K562 (cell line): ENCODE data around the gene PANX1. TPM values are rescaled to one million over a fixed set of nuclear protein-coding genes. Genes with fewer than 3 reads are reported as not detected.

Source experiments
- ATAC-seq: fragments of 200-7000 bp; cut with Tn5 transposase; 3 replicates; pipeline ENCODE4 v1.9.1; 2020; ENCODE audit warnings: moderate library complexity
- BruUV-seq: library from RNA; stranded (reverse); fragments of 400-500 nt; replicated peaks from 2 replicates; lab custom pipeline; 2021; lab: Mats Ljungman, UMichigan
- CTCF ChIA-PET: fragments of 300-600 bp; formaldehyde crosslinking; extraction: SDS; loops from one replicate; lab custom pipeline; 2021; ENCODE audit warnings: low intra/inter-chr PET ratio; lab: Yijun Ruan, JAX
- POLR2A ChIA-PET: fragments of 300-600, 350-650 bp; sonication (Branson Sonifier 250); formaldehyde crosslinking; extraction: SDS; loops from one replicate; lab custom pipeline; 2021; ENCODE audit warnings: antibody characterized with exemption, inconsistent platforms; lab: Yijun Ruan, JAX
- DNase-seq, 4 experiments: peaks; one replicate each; pipeline versions ENCODE4 v3.0.0 to v3.0.0-alpha.2; 2011 to 2018; ENCODE audit warnings: low spot score in 3 of 4, mixed read lengths in 3 of 4; ENCODE audit errors: extremely low read depth in 1 of 4
- FAIRE-seq: peaks from 2 replicates; lab custom pipeline; 2011; peaks lifted over from hg19 to GRCh38; lab: Jason Lieb, UNC
- H2AFZ ChIP-seq: 2 replicates; pipeline ENCODE4 v1.6.0; 2011; ENCODE audit warnings: low read depth, low read length, control low read depth, inconsistent platforms
- H3K27ac ChIP-seq: fragments of 200-600 bp; 3 replicates; pipeline ENCODE4 v1.8.0; 2011; ENCODE audit warnings: low read depth, mild to moderate bottlenecking, control low read depth, inconsistent platforms, low read length, moderate library complexity, mixed read lengths; ENCODE audit errors: extremely low read depth
- H3K27me3 ChIP-seq, 2 experiments: fragments of 300-600 bp in 1 of 2; 2 replicates in 1 of 2; 3 replicates in 1 of 2; pipeline versions ENCODE4 v1.6.0 to v1.8.0; 2011; ENCODE audit warnings: inconsistent platforms in 2 of 2, low read length in 2 of 2, mild to moderate bottlenecking in 1 of 2, mixed read lengths in 1 of 2, moderate library complexity in 1 of 2; ENCODE audit not compliant: control insufficient read depth in 2 of 2, insufficient read depth in 2 of 2
- H3K36me3 ChIP-seq: fragments of 300-600 bp; 3 replicates; pipeline ENCODE4 v1.8.0; 2011; ENCODE audit warnings: mild to moderate bottlenecking, low read length, inconsistent platforms; ENCODE audit not compliant: control insufficient read depth, insufficient read depth
- H3K4me1 ChIP-seq, 2 experiments: fragments of 200-600 bp in 1 of 2; replicated peaks in 1 of 2; 2 replicates in 1 of 2; 3 replicates in 1 of 2; pipeline versions ENCODE4 v1.5.1 to v1.8.0; 2011; ENCODE audit warnings: inconsistent platforms in 2 of 2, low read length in 2 of 2, mild to moderate bottlenecking in 1 of 2, mixed read lengths in 1 of 2, moderate library complexity in 1 of 2; ENCODE audit not compliant: control insufficient read depth in 2 of 2, insufficient read depth in 2 of 2
- H3K4me2 ChIP-seq: 2 replicates; pipeline ENCODE4 v1.6.1; 2011; ENCODE audit warnings: low read length, control low read depth, inconsistent platforms, mixed read lengths; ENCODE audit not compliant: insufficient read depth
- H3K4me3 ChIP-seq: fragments of 200-600 bp; sonication (generic), shearing (Covaris generic); 2 replicates; pipeline ENCODE4 v1.5.1; 2016; ENCODE audit warnings: control low read depth, inconsistent platforms
- H3K79me2 ChIP-seq: fragments of 200-600 bp; 3 replicates; pipeline ENCODE4 v1.8.0; 2011; ENCODE audit warnings: low read length, inconsistent platforms; ENCODE audit not compliant: control insufficient read depth, insufficient read depth
- H3K9ac ChIP-seq, 2 experiments: 2 replicates each; pipeline versions ENCODE4 v1.6.0 to v1.6.1; 2011; ENCODE audit warnings: low read depth in 2 of 2, low read length in 2 of 2, control low read depth in 1 of 2, inconsistent platforms in 1 of 2, mild to moderate bottlenecking in 1 of 2, mixed read lengths in 1 of 2; ENCODE audit not compliant: insufficient read depth in 1 of 2
- H3K9me1 ChIP-seq: one replicate; pipeline ENCODE4 v1.6.0; 2011; ENCODE audit warnings: inconsistent platforms, mild to moderate bottlenecking, low read length, moderate library complexity; ENCODE audit not compliant: control insufficient read depth, insufficient read depth
- H3K9me3 ChIP-seq: replicated peaks from 2 replicates; pipeline ENCODE4 v1.5.1; 2011; ENCODE audit warnings: low read depth, low read length, inconsistent platforms; ENCODE audit not compliant: control insufficient read depth, insufficient read depth
- H4K20me1 ChIP-seq: replicated peaks from 2 replicates; pipeline ENCODE4 v1.6.1; 2011; ENCODE audit warnings: low read length, inconsistent platforms, mixed read lengths; ENCODE audit not compliant: control insufficient read depth, insufficient read depth
- ARHGAP35 ChIP-seq: fragments of 450-650 bp; IDR thresholded peaks from 2 replicates; pipeline ENCODE4 v1.6.1; 2018; ENCODE audit not compliant: partially characterized antibody
- ATF4 ChIP-seq: fragments of 450-650 bp; formaldehyde crosslinking; IDR thresholded peaks from 2 replicates; pipeline ENCODE4 v1.4.0; 2022; ENCODE audit warnings: mild to moderate bottlenecking, moderate library complexity
- CREB3 ChIP-seq: fragments of 450-650 bp; conservative IDR thresholded peaks from 2 replicates; pipeline ENCODE4 v1.6.1; 2016; ENCODE audit warnings: missing genetic modification characterization, low read depth, mild to moderate bottlenecking, missing compliant biosample characterization, moderate library complexity
- EHMT2 ChIP-seq: fragments of 450-650 bp; IDR thresholded peaks from 2 replicates; pipeline ENCODE4 v1.6.1; 2018; ENCODE audit warnings: antibody characterized with exemption
- ERF ChIP-seq: fragments of 450-650 bp; formaldehyde crosslinking; IDR thresholded peaks from 2 replicates; pipeline ENCODE4 v1.4.0; 2020; ENCODE audit warnings: mild to moderate bottlenecking, mixed read lengths
- EZH2 ChIP-seq: IDR thresholded peaks from 2 replicates; pipeline ENCODE4 v1.6.1; 2012; ENCODE audit warnings: low read depth, mild to moderate bottlenecking, inconsistent platforms, low read length, borderline replicate concordance
- FOXO4 ChIP-seq: fragments of 450-650 bp; formaldehyde crosslinking; IDR thresholded peaks from 2 replicates; pipeline ENCODE4 v1.4.0; 2020; ENCODE audit warnings: mild to moderate bottlenecking, moderate library complexity
- NFRKB ChIP-seq: fragments of 450-650 bp; IDR thresholded peaks from 2 replicates; pipeline ENCODE4 v1.6.1; 2016; ENCODE audit warnings: low read depth
- PBX2 ChIP-seq, 2 experiments: IDR thresholded peaks in 1 of 2; conservative IDR thresholded peaks in 1 of 2; 2 replicates each; pipeline ENCODE4 v1.6.1; 2016; ENCODE audit warnings: low read depth in 2 of 2, mild to moderate bottlenecking in 1 of 2, missing compliant biosample characterization in 1 of 2, missing genetic modification characterization in 1 of 2, moderate library complexity in 1 of 2
- PHF8 ChIP-seq: fragments of 200-600 bp; sonication (generic); IDR thresholded peaks from 2 replicates; pipeline ENCODE4 v1.6.1; 2012; ENCODE audit warnings: mixed run types, mild to moderate bottlenecking, inconsistent platforms, low read length, moderate library complexity, borderline replicate concordance
- POLR3G ChIP-seq: IDR thresholded peaks from 2 replicates; pipeline ENCODE4 v1.6.1; 2011; ENCODE audit not compliant: insufficient read length, insufficient replicate concordance; ENCODE audit errors: extremely low read depth
- TAF15 ChIP-seq: fragments of 200-400 bp; formaldehyde crosslinking; IDR thresholded peaks from 2 replicates; pipeline ENCODE4 v1.6.1; 2017; ENCODE audit warnings: mild to moderate bottlenecking, low read depth, low read length, moderate library complexity
- ZNF143 ChIP-seq: sonication (generic); formaldehyde crosslinking; IDR thresholded peaks from 2 replicates; pipeline ENCODE4 v1.9.0; 2022; ENCODE audit warnings: mild to moderate bottlenecking, missing genetic modification reagents
- ZNF57 ChIP-seq: fragments of 450-650 bp; formaldehyde crosslinking; IDR thresholded peaks from 2 replicates; pipeline ENCODE4 v1.4.0; 2020; ENCODE audit warnings: mild to moderate bottlenecking, moderate library complexity
- WGBS: fragments of 100-300 bp; shearing (Covaris generic); methylation state at CpG from one replicate; pipeline ENCODE4 v1.1.6; 2016; ENCODE audit warnings: low coverage, mixed read lengths; ENCODE audit not compliant: insufficient coverage; ENCODE audit errors: missing lambda C conversion rate; 5-methylcytosine and 5-hydroxymethylcytosine counted together
- in situ Hi-C: fragments of 300-500 bp; cut with MboI; formaldehyde crosslinking; loops from 4 replicates; pipeline ENCODE4 v1.15.0; 2018; ENCODE audit warnings: inconsistent platforms, mixed read lengths
- intact Hi-C: fragments of 100-400 bp; cut with micrococcal nuclease; formaldehyde crosslinking; loops from 2 replicates; pipeline ENCODE4 v1.14.2; 2022
- polyA plus RNA-seq, 8 experiments: library from polyadenylated mRNA; depleted of rRNA in 4 of 8; stranded (reverse) in 5 of 8; unstranded in 3 of 8; fragments of >200 nt; fragmentation: Nextera tagmentation in 2 of 8; fragmentation: Illumina TruSeq in 1 of 8; extraction: Ambion mirVana in 2 of 8; extraction: Trizol in 1 of 8; gene quantifications; 2 replicates each; pipeline versions ENCODE4 v1.2.1 to v1.2.3, GENCODE V29; 2011 to 2014; ENCODE audit warnings: inconsistent platforms in 1 of 8, missing spikeins in 1 of 8
- total RNA-seq, 7 experiments: library from RNA; depleted of rRNA in 6 of 7; stranded (reverse); fragments of >200 nt in 6 of 7; fragmentation: Illumina TruSeq in 2 of 7; extraction: Trizol in 2 of 7; gene quantifications; 2 replicates each; pipeline versions ENCODE4 v1.2.1 to v1.2.3, GENCODE V29; 2011 to 2021; ENCODE audit warnings: low replicate concordance in 1 of 7
- TF ChIP-seq, protein P1 (sequence below): fragments of 450-650 bp; IDR thresholded peaks from 2 replicates; pipeline ENCODE4 v1.6.1; 2017; ENCODE audit warnings: mild to moderate bottlenecking, moderate library complexity

Gene PANX1
- total and polyA plus RNA-seq, 9 of the 15 experiments (the other 6 are each of a cell fraction or from before 2014, with no cell fraction given): 1.9 to 14.8 (median 10.1) TPM

GRCh38 chr11:94111241-94111640 is 17.4 kb upstream of the PANX1 start:
- H3K4me1 ChIP-seq: no peaks in the 10 kb centered on the region
- in situ Hi-C loops: no loop called here
- no peaks in the 10 kb centered on the region for H3K9me3 ChIP-seq
- peaks cover 0 to 4% of the 10 kb centered on the region in 2 experiments; a peak in 2 of 5 replicates for H3K27me3 ChIP-seq
- no peaks in the 10 kb centered on the region for H3K79me2 ChIP-seq
- no peak overlapping the region for H3K4me2 ChIP-seq
- intact Hi-C loops: loop anchor here (1.0 kb wide), 1 partner anchor 14 kb away; no protein-coding TSS in a partner anchor
- ChIA-PET POLR2A (interaction anchor here (0.5 kb wide), 1 partner anchor 152 kb away, joined by 3 read pairs; no protein-coding TSS in a partner anchor), CTCF (no interaction called here)
- no TSS peak for BruUV-seq
- H3K36me3 ChIP-seq: no peaks in the 10 kb centered on the region
- DNase-seq: no peak
- no peak overlapping the region for H3K27ac ChIP-seq
- H2AFZ ChIP-seq: no peak overlapping the region
- H3K9ac ChIP-seq: no peak overlapping the region
- 3% methylated on average over 3 of the region's 3 CpGs for WGBS
- H3K4me3 ChIP-seq: no peak overlapping the region
- no peaks in the 10 kb centered on the region for H4K20me1 ChIP-seq
- no peaks in the 10 kb centered on the region for H3K9me1 ChIP-seq
- no peak for FAIRE-seq
- no peak for ATAC-seq
- TF ChIP-seq ZNF57 (CRISPR knock-in tag): no peak
- TF ChIP-seq ARHGAP35: no peak
- TF ChIP-seq FOXO4 (CRISPR knock-in tag): no peak
- no peak for TF ChIP-seq POLR3G
- TF ChIP-seq EZH2: no peak
- no peak for TF ChIP-seq TAF15
- TF ChIP-seq PBX2 (CRISPR knock-in tag; IDR thresholded peaks at IDR 0.05; ENCODE audit: low read depth): no peak
- TF ChIP-seq PBX2 (tag; conservative IDR thresholded peaks at IDR 0.05; ENCODE audit: low read depth): no peak
- TF ChIP-seq CREB3: no peak
- TF ChIP-seq, protein P1, sequence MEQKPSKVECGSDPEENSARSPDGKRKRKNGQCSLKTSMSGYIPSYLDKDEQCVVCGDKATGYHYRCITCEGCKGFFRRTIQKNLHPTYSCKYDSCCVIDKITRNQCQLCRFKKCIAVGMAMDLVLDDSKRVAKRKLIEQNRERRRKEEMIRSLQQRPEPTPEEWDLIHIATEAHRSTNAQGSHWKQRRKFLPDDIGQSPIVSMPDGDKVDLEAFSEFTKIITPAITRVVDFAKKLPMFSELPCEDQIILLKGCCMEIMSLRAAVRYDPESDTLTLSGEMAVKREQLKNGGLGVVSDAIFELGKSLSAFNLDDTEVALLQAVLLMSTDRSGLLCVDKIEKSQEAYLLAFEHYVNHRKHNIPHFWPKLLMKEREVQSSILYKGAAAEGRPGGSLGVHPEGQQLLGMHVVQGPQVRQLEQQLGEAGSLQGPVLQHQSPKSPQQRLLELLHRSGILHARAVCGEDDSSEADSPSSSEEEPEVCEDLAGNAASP: no peak
- no peak for TF ChIP-seq ZNF143 (CRISPR knock-in tag)
- TF ChIP-seq PHF8: no peak
- no peak for TF ChIP-seq NFRKB
- TF ChIP-seq ERF: no peak
- no peak for TF ChIP-seq EHMT2
- no peak for TF ChIP-seq ATF4 (CRISPR knock-in tag)
